ENCODE data around the gene FGFRL1.

GRCh38 chr4:1004557-1005485 is 6.6 kb upstream of the FGFRL1 start:
- TF ChIP-seq, protein P1, sequence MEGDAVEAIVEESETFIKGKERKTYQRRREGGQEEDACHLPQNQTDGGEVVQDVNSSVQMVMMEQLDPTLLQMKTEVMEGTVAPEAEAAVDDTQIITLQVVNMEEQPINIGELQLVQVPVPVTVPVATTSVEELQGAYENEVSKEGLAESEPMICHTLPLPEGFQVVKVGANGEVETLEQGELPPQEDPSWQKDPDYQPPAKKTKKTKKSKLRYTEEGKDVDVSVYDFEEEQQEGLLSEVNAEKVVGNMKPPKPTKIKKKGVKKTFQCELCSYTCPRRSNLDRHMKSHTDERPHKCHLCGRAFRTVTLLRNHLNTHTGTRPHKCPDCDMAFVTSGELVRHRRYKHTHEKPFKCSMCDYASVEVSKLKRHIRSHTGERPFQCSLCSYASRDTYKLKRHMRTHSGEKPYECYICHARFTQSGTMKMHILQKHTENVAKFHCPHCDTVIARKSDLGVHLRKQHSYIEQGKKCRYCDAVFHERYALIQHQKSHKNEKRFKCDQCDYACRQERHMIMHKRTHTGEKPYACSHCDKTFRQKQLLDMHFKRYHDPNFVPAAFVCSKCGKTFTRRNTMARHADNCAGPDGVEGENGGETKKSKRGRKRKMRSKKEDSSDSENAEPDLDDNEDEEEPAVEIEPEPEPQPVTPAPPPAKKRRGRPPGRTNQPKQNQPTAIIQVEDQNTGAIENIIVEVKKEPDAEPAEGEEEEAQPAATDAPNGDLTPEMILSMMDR (IDR thresholded peaks at IDR 0.05; ENCODE audit: insufficient read depth, low read length) = no peak
- no peak for TF ChIP-seq REST (IDR thresholded peaks at IDR 0.05; ENCODE audit: insufficient replicate concordance, low read depth)
